T-helper 2 cell treated with Interferon-gamma antibody and Interleukin-4, amounts not matched to agents 5 μg/mL and 100 μg/mL, for 36 hours (primary cell): ENCODE measurements around the gene GAL.
"Not testable (repeated sequence)": the region's sequence is repeated elsewhere in the genome, so short reads cannot be mapped to it uniquely, and the experiment has no call there.

ENCODE experiments used
- DNase-seq: peaks from one replicate; pipeline ENCODE4 v3.0.0; 2021; ENCODE audit warnings: low spot score
- H3K27ac Mint-ChIP-seq: one replicate; pipeline ENCODE4 v1.8.0; 2021; ENCODE audit warnings: mild to moderate bottlenecking, mixed read lengths
- H3K27me3 Mint-ChIP-seq: one replicate; pipeline ENCODE4 v1.8.0; 2021; ENCODE audit warnings: low read depth, mixed read lengths
- H3K36me3 Mint-ChIP-seq: one replicate; pipeline ENCODE4 v1.8.0; 2021; ENCODE audit warnings: low read depth, mixed read lengths
- H3K4me1 Mint-ChIP-seq: one replicate; pipeline ENCODE4 v1.8.0; 2021; ENCODE audit warnings: low read depth, mixed read lengths
- H3K4me3 Mint-ChIP-seq: one replicate; pipeline ENCODE4 v1.8.0; 2022; ENCODE audit warnings: mild to moderate bottlenecking, moderate library complexity, mixed read lengths
- H3K9me3 Mint-ChIP-seq: one replicate; pipeline ENCODE4 v1.8.0; 2021; ENCODE audit warnings: mixed read lengths

GAL gene, protein sequence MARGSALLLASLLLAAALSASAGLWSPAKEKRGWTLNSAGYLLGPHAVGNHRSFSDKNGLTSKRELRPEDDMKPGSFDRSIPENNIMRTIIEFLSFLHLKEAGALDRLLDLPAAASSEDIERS

GRCh38 chr11:68684385-68685356, at the start of gene GAL:
Gene GAL (plus strand): TSS chr11:68684544. CDS start chr11:68684924, 380 bp downstream.
- Mint-ChIP-seq H3K27me3 (peaks cover 63% of the 10 kb centered on the region), H3K9me3 (no peaks in the 10 kb centered on the region), H3K4me3 (no peak within 1 kb of the TSS), H3K4me1 (no peaks in the 10 kb centered on the region), H3K36me3 (no peaks in the 10 kb centered on the region), H3K27ac (no peak within 1 kb of the TSS)
- no peak for DNase-seq

GRCh38 chr11:68634606-68635005, 49.7 kb upstream of the GAL start:
- H3K4me3 Mint-ChIP-seq, H3K27ac Mint-ChIP-seq, H3K27me3 Mint-ChIP-seq, H3K36me3 Mint-ChIP-seq, H3K9me3 Mint-ChIP-seq, H3K4me1 Mint-ChIP-seq, DNase-seq: not testable (repeated sequence)

DNA sequence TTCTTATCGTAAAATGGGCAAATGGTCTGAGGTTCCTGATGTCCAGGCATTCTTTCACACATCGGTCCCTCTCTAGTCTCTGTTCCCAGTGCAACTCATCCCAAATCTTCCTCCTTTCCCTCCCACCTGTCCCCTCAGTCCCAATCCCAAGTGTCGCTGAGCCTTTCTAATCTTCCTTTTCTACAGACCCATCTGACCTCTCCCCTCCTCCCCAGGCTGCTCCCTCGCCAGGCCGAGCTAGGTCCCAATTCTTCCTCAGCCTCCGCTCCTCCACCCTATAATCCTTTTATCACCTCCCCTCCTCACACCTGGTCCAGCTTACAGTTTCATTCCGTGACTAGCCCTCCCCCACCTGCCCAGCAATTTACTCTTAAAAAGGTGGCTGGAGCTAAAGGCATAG, 49.2 kb upstream of the GAL start:
- not testable (repeated sequence) for H3K27ac Mint-ChIP-seq, DNase-seq, H3K36me3 Mint-ChIP-seq, H3K27me3 Mint-ChIP-seq, H3K9me3 Mint-ChIP-seq, H3K4me1 Mint-ChIP-seq, H3K4me3 Mint-ChIP-seq

- H3K36me3 Mint-ChIP-seq, H3K4me3 Mint-ChIP-seq, DNase-seq, H3K9me3 Mint-ChIP-seq, H3K27ac Mint-ChIP-seq, H3K27me3 Mint-ChIP-seq, H3K4me1 Mint-ChIP-seq: not testable (repeated sequence)
These were observed 48.5 kb upstream of the GAL start for GRCh38 chr11:68635883-68636282.

- H3K4me1 Mint-ChIP-seq, H3K4me3 Mint-ChIP-seq, H3K9me3 Mint-ChIP-seq, H3K36me3 Mint-ChIP-seq, H3K27me3 Mint-ChIP-seq, H3K27ac Mint-ChIP-seq, DNase-seq: not testable (repeated sequence)
These were observed 45.0 kb upstream of the GAL start for GRCh38 chr11:68639322-68639721.

DNA sequence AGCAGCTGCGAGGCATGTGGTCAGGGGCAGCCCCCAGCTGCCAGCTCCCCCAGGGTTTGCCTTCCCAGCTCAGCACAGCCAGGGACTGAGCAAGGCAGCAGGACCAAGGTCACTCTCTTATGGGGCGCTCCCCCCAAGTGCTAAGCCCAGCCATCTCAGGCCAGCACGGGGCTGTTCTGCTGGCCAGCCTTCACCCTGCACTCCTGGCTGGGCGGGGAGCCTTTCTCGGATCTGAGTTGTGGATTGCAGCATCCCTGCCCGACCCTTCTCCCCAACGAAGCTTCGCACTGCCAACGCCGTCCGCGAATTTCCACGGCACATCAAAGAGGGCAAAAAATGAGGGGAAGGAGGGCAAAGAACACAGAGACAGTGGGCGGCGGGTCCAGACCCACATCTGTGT, 42.5 kb upstream of the GAL start:
- Mint-ChIP-seq H3K4me1 (no peaks in the 10 kb centered on the region), H3K27ac (no peak overlapping the region), H3K4me3 (no peak overlapping the region), H3K36me3 (no peaks in the 10 kb centered on the region), H3K9me3 (peaks cover 11% of the 10 kb centered on the region), H3K27me3 (peaks cover 13% of the 10 kb centered on the region)
- no peak for DNase-seq

GRCh38 chr11:68643585-68643984, 40.8 kb upstream of the GAL start:
- Mint-ChIP-seq H3K4me3 (no peak overlapping the region), H3K27me3 (peaks cover 9% of the 10 kb centered on the region), H3K4me1 (no peaks in the 10 kb centered on the region), H3K36me3 (no peaks in the 10 kb centered on the region), H3K27ac (no peak overlapping the region), H3K9me3 (peaks cover 16% of the 10 kb centered on the region)
- DNase-seq = no peak

GRCh38 chr11:68646832-68647231, 37.5 kb upstream of the GAL start:
- Mint-ChIP-seq H3K9me3 (peaks cover 16% of the 10 kb centered on the region), H3K4me3 (no peak overlapping the region), H3K27me3 (peaks cover 12% of the 10 kb centered on the region), H3K27ac (no peak overlapping the region), H3K36me3 (no peaks in the 10 kb centered on the region), H3K4me1 (no peaks in the 10 kb centered on the region)
- DNase-seq = no peak

GRCh38 chr11:68649851-68650555, 34.3 kb upstream of the GAL start:
- Mint-ChIP-seq H3K27me3 (peaks cover 9% of the 10 kb centered on the region), H3K4me1 (no peaks in the 10 kb centered on the region), H3K9me3 (peaks cover 13% of the 10 kb centered on the region), H3K27ac (no peak overlapping the region), H3K4me3 (no peak overlapping the region), H3K36me3 (no peaks in the 10 kb centered on the region)
- no peak for DNase-seq

GRCh38 chr11:68650801-68651200, 33.5 kb upstream of the GAL start:
- Mint-ChIP-seq H3K4me3 (no peak overlapping the region), H3K4me1 (no peaks in the 10 kb centered on the region), H3K27me3 (peaks cover 9% of the 10 kb centered on the region), H3K27ac (no peak overlapping the region), H3K36me3 (no peaks in the 10 kb centered on the region), H3K9me3 (peaks cover 13% of the 10 kb centered on the region)
- no peak for DNase-seq

- no peaks in the 10 kb centered on the region for H3K36me3 Mint-ChIP-seq
- DNase-seq = no peak
- H3K9me3 Mint-ChIP-seq = peaks cover 8% of the 10 kb centered on the region
- H3K27me3 Mint-ChIP-seq = peaks cover 5% of the 10 kb centered on the region
- H3K27ac Mint-ChIP-seq = no peak overlapping the region
- H3K4me1 Mint-ChIP-seq = no peaks in the 10 kb centered on the region
- no peak overlapping the region for H3K4me3 Mint-ChIP-seq
These were observed 32.9 kb upstream of the GAL start for GRCh38 chr11:68651208-68651984.

DNA sequence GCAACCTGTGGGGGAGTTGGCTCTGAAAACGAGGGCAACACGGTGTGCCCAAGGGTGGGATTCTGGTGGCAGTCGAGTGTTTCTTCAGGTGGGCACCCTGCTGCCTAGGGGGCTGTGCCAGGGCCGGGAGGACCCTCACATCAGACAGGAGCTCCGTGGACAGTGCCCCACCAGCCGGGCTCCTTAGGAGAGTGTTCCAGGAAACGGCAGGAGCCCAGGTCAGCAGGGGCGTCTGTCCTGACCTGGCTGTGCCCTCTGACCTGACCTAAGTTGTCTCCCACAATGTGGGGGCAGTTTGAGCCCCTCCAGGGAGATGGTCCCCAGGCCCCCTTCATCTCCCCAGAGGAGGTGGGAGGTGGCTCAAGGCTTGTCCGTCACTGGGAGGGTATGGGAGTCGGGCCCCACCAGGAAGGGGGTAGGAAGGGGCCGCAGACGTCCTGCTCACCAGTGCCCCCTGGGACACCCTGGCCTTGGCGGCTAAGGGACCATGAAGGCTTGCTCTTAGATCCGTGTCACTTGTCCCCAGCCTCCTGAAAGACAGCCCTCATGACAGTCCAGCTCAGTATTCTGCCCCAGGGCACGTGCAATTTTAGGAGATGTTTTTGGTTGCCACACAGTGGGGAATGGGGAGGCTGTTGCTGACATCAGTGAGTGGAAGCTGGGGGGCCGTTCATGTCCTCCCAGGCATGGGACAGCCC, 32.2 kb upstream of the GAL start:
- H3K9me3 Mint-ChIP-seq = peaks cover 4% of the 10 kb centered on the region
- DNase-seq = no peak
- H3K27ac Mint-ChIP-seq = no peak overlapping the region
- no peaks in the 10 kb centered on the region for H3K4me1 Mint-ChIP-seq
- no peaks in the 10 kb centered on the region for H3K36me3 Mint-ChIP-seq
- H3K27me3 Mint-ChIP-seq = peaks cover 3% of the 10 kb centered on the region
- no peak overlapping the region for H3K4me3 Mint-ChIP-seq

- Mint-ChIP-seq H3K9me3 (no peaks in the 10 kb centered on the region), H3K27ac (no peak overlapping the region)
- DNase-seq = no peak
These were observed 31.6 kb upstream of the GAL start for GRCh38 chr11:68652683-68653156.

More at GRCh38 chr11:68652683-68653156, 31.6 kb upstream of the GAL start:
- Mint-ChIP-seq H3K27me3 (peaks cover 3% of the 10 kb centered on the region), H3K36me3 (no peaks in the 10 kb centered on the region), H3K4me1 (no peaks in the 10 kb centered on the region), H3K4me3 (no peak overlapping the region)
